HFFc6 (cell line): Measurements from ENCODE around the gene MKLN1. TPM values are rescaled to one million over a fixed set of nuclear protein-coding genes. Genes with fewer than 3 reads are reported as not detected.
A peak's percentile ranks its signal among the peaks of the same experiment; 100 is the strongest.
"Not testable (repeated sequence)": the region's sequence is repeated elsewhere in the genome, so short reads cannot be mapped to it uniquely, and the experiment has no call there.

Experiments
- DNase-seq: peaks from one replicate; pipeline ENCODE4 v3.0.0-alpha.2; 2018
- H3K27ac Mint-ChIP-seq: 2 replicates; pipeline ENCODE4 v1.8.0; 2020; ENCODE audit warnings: mild to moderate bottlenecking, mixed read lengths
- H3K27me3 Mint-ChIP-seq: 2 replicates; pipeline ENCODE4 v1.8.0; 2021; ENCODE audit warnings: mild to moderate bottlenecking, moderate library complexity, mixed read lengths; ENCODE audit not compliant: insufficient read depth
- H3K36me3 Mint-ChIP-seq: 2 replicates; pipeline ENCODE4 v1.8.0; 2021; ENCODE audit warnings: low read depth, mixed read lengths
- H3K4me1 Mint-ChIP-seq: 2 replicates; pipeline ENCODE4 v1.8.0; 2020; ENCODE audit warnings: low read depth, mixed read lengths
- H3K4me3 Mint-ChIP-seq: 2 replicates; pipeline ENCODE4 v1.8.0; 2020; ENCODE audit warnings: mild to moderate bottlenecking, moderate library complexity, mixed read lengths
- H3K9me3 Mint-ChIP-seq: 2 replicates; pipeline ENCODE4 v1.8.0; 2020; ENCODE audit warnings: mild to moderate bottlenecking, mixed read lengths
- total RNA-seq, 6 experiments: library from RNA; stranded (reverse); fragmentation: NEBNext Ultra II Directional; extraction: Animal tissue kit (Norgen Biotek cat#: 25700); gene quantifications; 2 replicates in 1 of 6; 3 replicates in 5 of 6; pipeline ENCODE4 v1.2.3, GENCODE V29; 2021
- TF ChIP-seq, protein P1 (sequence below): fragments of 200-600 bp; sonication (generic); IDR thresholded peaks from 2 replicates; pipeline ENCODE4 v1.5.0; 2021; ENCODE audit warnings: antibody characterized with exemption, mild to moderate bottlenecking

The MKLN1 gene
- total RNA-seq, 6 experiments from 2014 or later, result 31.9 to 44.7 (median 38.6) TPM

DNA sequence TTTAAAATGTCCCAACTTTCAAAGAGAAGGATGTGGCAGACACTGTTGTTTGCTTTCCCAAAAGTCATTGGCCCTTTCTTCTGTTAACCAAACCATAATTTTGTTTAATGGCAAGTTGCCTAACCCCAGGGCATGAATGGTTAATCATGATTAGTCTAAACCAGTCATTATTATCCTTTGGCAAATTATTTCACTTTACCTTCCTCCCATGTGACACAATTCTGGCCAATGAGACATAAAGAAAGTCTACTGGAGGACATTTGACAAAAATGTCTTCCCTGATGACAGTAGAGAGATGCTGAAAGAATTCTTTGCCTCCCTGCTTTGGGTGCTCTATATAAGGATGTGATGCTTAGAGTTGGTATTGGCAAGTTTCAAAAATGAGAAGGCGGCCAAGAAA lies 126.8 kb downstream of the MKLN1 start:
- Mint-ChIP-seq H3K27me3 (peaks cover 3% of the 10 kb centered on the region), H3K27ac (no peak overlapping the region), H3K9me3 (no peaks in the 10 kb centered on the region), H3K4me3 (no peak overlapping the region), H3K4me1 (peaks cover 31% of the 10 kb centered on the region), H3K36me3 (peaks cover 44% of the 10 kb centered on the region)
- TF ChIP-seq, protein P1, sequence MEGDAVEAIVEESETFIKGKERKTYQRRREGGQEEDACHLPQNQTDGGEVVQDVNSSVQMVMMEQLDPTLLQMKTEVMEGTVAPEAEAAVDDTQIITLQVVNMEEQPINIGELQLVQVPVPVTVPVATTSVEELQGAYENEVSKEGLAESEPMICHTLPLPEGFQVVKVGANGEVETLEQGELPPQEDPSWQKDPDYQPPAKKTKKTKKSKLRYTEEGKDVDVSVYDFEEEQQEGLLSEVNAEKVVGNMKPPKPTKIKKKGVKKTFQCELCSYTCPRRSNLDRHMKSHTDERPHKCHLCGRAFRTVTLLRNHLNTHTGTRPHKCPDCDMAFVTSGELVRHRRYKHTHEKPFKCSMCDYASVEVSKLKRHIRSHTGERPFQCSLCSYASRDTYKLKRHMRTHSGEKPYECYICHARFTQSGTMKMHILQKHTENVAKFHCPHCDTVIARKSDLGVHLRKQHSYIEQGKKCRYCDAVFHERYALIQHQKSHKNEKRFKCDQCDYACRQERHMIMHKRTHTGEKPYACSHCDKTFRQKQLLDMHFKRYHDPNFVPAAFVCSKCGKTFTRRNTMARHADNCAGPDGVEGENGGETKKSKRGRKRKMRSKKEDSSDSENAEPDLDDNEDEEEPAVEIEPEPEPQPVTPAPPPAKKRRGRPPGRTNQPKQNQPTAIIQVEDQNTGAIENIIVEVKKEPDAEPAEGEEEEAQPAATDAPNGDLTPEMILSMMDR, result no peak
- no peak for DNase-seq

- Mint-ChIP-seq H3K4me3 (no peak overlapping the region), H3K27ac (no peak overlapping the region), H3K4me1 (peaks cover 36% of the 10 kb centered on the region), H3K27me3 (peaks cover 3% of the 10 kb centered on the region; the same call in 1 of the 2 replicates), H3K9me3 (no peaks in the 10 kb centered on the region), H3K36me3 (peaks cover 44% of the 10 kb centered on the region)
- TF ChIP-seq, protein P1, result no peak
- no peak for DNase-seq
These were observed 127.3 kb downstream of the MKLN1 start for GRCh38 chr7:131455001-131455400.

GRCh38 chr7:131455546-131455945 lies 127.9 kb downstream of the MKLN1 start:
- H3K9me3 Mint-ChIP-seq, result no peaks in the 10 kb centered on the region
- DNase-seq, result no peak
- TF ChIP-seq, protein P1, result no peak
- H3K27ac Mint-ChIP-seq, result no peak overlapping the region
- peaks cover 3% of the 10 kb centered on the region; the same call in 1 of the 2 replicates for H3K27me3 Mint-ChIP-seq
- H3K4me3 Mint-ChIP-seq, result no peak overlapping the region
- peaks cover 44% of the 10 kb centered on the region for H3K36me3 Mint-ChIP-seq
- peaks cover 36% of the 10 kb centered on the region for H3K4me1 Mint-ChIP-seq

DNA sequence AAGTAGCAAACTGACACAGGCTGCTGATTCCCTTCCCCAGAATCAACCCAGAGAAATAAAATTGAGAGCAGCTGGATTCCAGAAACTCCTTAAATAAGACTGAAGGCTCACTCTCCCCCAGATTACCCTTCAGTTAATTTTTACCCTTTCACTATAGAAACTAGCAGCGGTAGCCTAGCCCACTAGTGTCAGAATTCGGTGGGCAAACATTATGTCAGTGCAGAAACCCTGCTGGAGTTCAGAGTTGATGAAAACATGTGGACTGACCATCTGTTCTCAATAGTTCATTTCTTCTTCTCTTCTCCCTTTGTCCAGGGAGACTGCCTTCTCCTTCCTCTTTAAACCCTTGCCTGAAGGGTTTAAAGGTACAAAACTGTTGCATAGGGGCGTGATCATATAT lies 128.7 kb downstream of the MKLN1 start:
- Mint-ChIP-seq H3K9me3 (no peaks in the 10 kb centered on the region), H3K4me1 (peaks cover 36% of the 10 kb centered on the region), H3K27ac (no peak overlapping the region), H3K36me3 (peaks cover 44% of the 10 kb centered on the region), H3K4me3 (no peak overlapping the region), H3K27me3 (peaks cover 3% of the 10 kb centered on the region; the same call in 1 of the 2 replicates)
- DNase-seq, result no peak
- TF ChIP-seq, protein P1, result no peak

DNA sequence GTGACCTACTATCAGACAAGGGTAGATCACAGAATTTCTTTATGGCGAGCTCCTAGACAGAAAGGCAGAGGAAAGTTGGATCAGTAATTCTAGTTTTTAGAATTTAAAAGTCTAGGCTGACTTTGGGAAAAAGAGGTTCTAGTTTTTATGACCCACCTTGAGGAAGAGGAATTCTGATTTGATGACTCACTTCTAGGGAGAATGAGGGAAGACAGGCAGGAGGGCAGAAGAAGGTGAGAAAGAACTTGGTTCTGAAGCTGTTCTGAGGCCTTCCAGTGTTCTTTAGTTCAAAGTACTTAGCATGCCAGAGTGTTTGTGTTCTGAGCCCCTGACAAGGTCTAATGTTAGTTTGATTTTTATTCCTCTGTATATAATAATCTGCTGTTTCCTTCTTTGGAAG lies 131.6 kb downstream of the MKLN1 start:
- Mint-ChIP-seq H3K27ac (peak overlapping the region; percentile 35), H3K9me3 (no peaks in the 10 kb centered on the region), H3K4me1 (peaks cover 36% of the 10 kb centered on the region), H3K4me3 (no peak overlapping the region; the same call in 1 of the 2 replicates), H3K36me3 (peaks cover 50% of the 10 kb centered on the region), H3K27me3 (peaks cover 3% of the 10 kb centered on the region; the same call in 1 of the 2 replicates)
- TF ChIP-seq, protein P1, result no peak
- DNase-seq, result peak; percentile 1

- no peaks in the 10 kb centered on the region for H3K9me3 Mint-ChIP-seq
- TF ChIP-seq, protein P1, result no peak
- H3K4me1 Mint-ChIP-seq, result peaks cover 24% of the 10 kb centered on the region
- H3K27me3 Mint-ChIP-seq, result peaks cover 3% of the 10 kb centered on the region; the same call in 1 of the 2 replicates
- H3K4me3 Mint-ChIP-seq, result no peak overlapping the region
- H3K27ac Mint-ChIP-seq, result no peak overlapping the region
- H3K36me3 Mint-ChIP-seq, result peaks cover 34% of the 10 kb centered on the region
- DNase-seq, result no peak
These were observed 134.4 kb downstream of the MKLN1 start for GRCh38 chr7:131462059-131462458.

GRCh38 chr7:131462715-131463114 lies 135.0 kb downstream of the MKLN1 start:
- not testable (repeated sequence) for H3K4me3 Mint-ChIP-seq, H3K27ac Mint-ChIP-seq, DNase-seq, H3K9me3 Mint-ChIP-seq, H3K27me3 Mint-ChIP-seq
- Mint-ChIP-seq H3K36me3 (peaks cover 35% of the 10 kb centered on the region), H3K4me1 (peaks cover 23% of the 10 kb centered on the region)
